Psoas muscle (tissue), 8 donors: Measurements from ENCODE around the gene DNHD1. TPM values are rescaled to one million over a fixed set of nuclear protein-coding genes. Genes with fewer than 3 reads are reported as not detected.
A peak's percentile ranks its signal among the peaks of the same experiment; 100 is the strongest.

Source experiments
- ATAC-seq, 4 donors: fragments of 200-7000 bp; cut with Tn5 transposase; one replicate each; pipeline ENCODE4 v1.9.1; 2020; ENCODE audit warnings: moderate library complexity in 3 of 4, mild to moderate bottlenecking in 2 of 4
- DNase-seq, 2 donors: peaks; one replicate each; pipeline ENCODE4 v3.0.0-alpha.2; 2020
- H3K27ac ChIP-seq: fragments of 200-600 bp; one replicate; pipeline ENCODE4 v1.8.0; 2022
- H3K27me3 ChIP-seq, 3 donors: fragments of 200-600 bp in 1 of 3; one replicate each; pipeline versions ENCODE4 v1.6.1 to v1.8.0; 2013 to 2022; ENCODE audit warnings: low read length in 2 of 3, mild to moderate bottlenecking in 2 of 3, moderate library complexity in 1 of 3; ENCODE audit not compliant: insufficient read depth in 3 of 3
- H3K36me3 ChIP-seq, 2 donors: fragments of 200-600 bp in 1 of 2; one replicate each; pipeline versions ENCODE4 v1.6.1 to v1.8.0; 2013 to 2022; ENCODE audit warnings: low read depth in 1 of 2, mild to moderate bottlenecking in 1 of 2, moderate library complexity in 1 of 2; ENCODE audit not compliant: insufficient read depth in 1 of 2
- H3K4me1 ChIP-seq: fragments of 200-600 bp; one replicate; pipeline ENCODE4 v1.8.0; 2022
- H3K4me3 ChIP-seq: fragments of 200-600 bp; one replicate; pipeline ENCODE4 v1.8.0; 2022; ENCODE audit warnings: mild to moderate bottlenecking
- H3K9me3 ChIP-seq: fragments of 200-600 bp; one replicate; pipeline ENCODE4 v1.8.0; 2022
- CTCF ChIP-seq: fragments of 200-600 bp; IDR thresholded peaks from one replicate; pipeline ENCODE4 v1.8.0; 2022; ENCODE audit warnings: antibody characterized with exemption
- WGBS, 3 donors: extraction: QIAGEN DNeasy Blood & Tissue Kit; methylation state at CpG; one replicate each; pipeline versions ENCODE4 v1.1.6 to v1.1.7; 2013; 5-methylcytosine and 5-hydroxymethylcytosine counted together
- intact Hi-C, 2 donors: fragments of 100-400 bp; cut with DNase I; formaldehyde crosslinking; loops; one replicate each; pipeline versions ENCODE4 v1.11.0 to v1.14.2; 2022
- polyA plus RNA-seq, 3 donors: library from polyadenylated mRNA; stranded (reverse); fragments of 200-250 nt; gene quantifications; one replicate each; pipeline ENCODE4 v1.2.3, GENCODE V29; 2013
- total RNA-seq, 4 donors: library from RNA; stranded (reverse); fragmentation: NEBNext Ultra II Directional in 2 of 4; extraction: Animal tissue kit (Norgen Biotek cat#: 25700) in 2 of 4; gene quantifications; one replicate each; pipeline versions ENCODE4 v1.2.1 to v1.2.4, GENCODE V29; 2021 to 2023
- donor health status: healthy with polysubstance abuse.
- donor health status: DM: no; HTN: no; CAD: no; lungs with moderate emphysema.
- donor health status: Bipolar disorder and iron deficiency.
- donor health status: healthy.
- donor health status: DM: yes; HTN: yes; CAD: no.
- donor health status: DM: no; HTN: no; CAD: no.
- donor health status: DM: no; HTN: no; CAD: no.
- donor health status: DM: yes; HTN: yes; CAD: no.

Gene DNHD1
- total and polyA plus RNA-seq, 7 donors = 2.0 to 9.0 (median 3.4) TPM

- TF ChIP-seq CTCF = no peak
- Histone ChIP-seq H3K4me3 (no peak overlapping the region), H3K27me3 (no peaks in the 10 kb centered on the region), H3K27ac (no peak overlapping the region), H3K9me3 (no peaks in the 10 kb centered on the region), H3K36me3 (no peaks in the 10 kb centered on the region), H3K4me1 (peaks cover 5% of the 10 kb centered on the region)
- intact Hi-C loops = no loop called here
- ATAC-seq (no peak), DNase-seq (no peak)
- WGBS, 3 donors = 82 to 88% (median 84%) methylated on average over 6 of the region's 6 CpGs
These were observed 78.0 kb downstream of the DNHD1 start for GRCh38 chr11:6574816-6575715.

- DNase-seq = no peak
- peak in 3 of 4 donors; percentile 23 to 54 (median 34) for ATAC-seq
These were observed 79.6 kb downstream of the DNHD1 start for GRCh38 chr11:6576471-6577373.

GRCh38 chr11:6578134-6578533 is 81.1 kb downstream of the DNHD1 start:
- 86 to 90% (median 89%) methylated on average over 1 of the region's 1 CpG for WGBS, 3 donors
- H3K4me3 ChIP-seq = no peak overlapping the region
- ATAC-seq (no peak), DNase-seq (no peak)
- H3K27ac ChIP-seq = no peak overlapping the region
- no peaks in the 10 kb centered on the region for H3K27me3 ChIP-seq
- peaks cover 5% of the 10 kb centered on the region for H3K4me1 ChIP-seq
- H3K36me3 ChIP-seq = no peaks in the 10 kb centered on the region
- intact Hi-C loops = no loop called here
- no peaks in the 10 kb centered on the region for H3K9me3 ChIP-seq
- no peak for TF ChIP-seq CTCF

More at GRCh38 chr11:6576471-6577373, 79.6 kb downstream of the DNHD1 start:
- Histone ChIP-seq H3K4me3 (no peak overlapping the region), H3K4me1 (peaks cover 5% of the 10 kb centered on the region), H3K27me3 (no peaks in the 10 kb centered on the region), H3K27ac (peak overlapping the region; percentile 38), H3K9me3 (no peaks in the 10 kb centered on the region), H3K36me3 (no peaks in the 10 kb centered on the region)
- TF ChIP-seq CTCF = no peak
- intact Hi-C loops = no loop called here
- WGBS, 3 donors = 43 to 46% (median 43%) methylated on average over 6 of the region's 6 CpGs

GRCh38 chr11:6579681-6580080 is 82.6 kb downstream of the DNHD1 start:
- H3K4me1 ChIP-seq = peaks cover 5% of the 10 kb centered on the region
- peaks cover 12% of the 10 kb centered on the region for H3K9me3 ChIP-seq
- no peaks in the 10 kb centered on the region for H3K36me3 ChIP-seq
- ATAC-seq = no peak
- no peaks in the 10 kb centered on the region for H3K27me3 ChIP-seq
- H3K4me3 ChIP-seq = no peak overlapping the region
- no peak overlapping the region for H3K27ac ChIP-seq
- WGBS, 3 donors = 40 to 59% (median 41%) methylated on average over 2 of the region's 2 CpGs
- DNase-seq = no peak
- TF ChIP-seq CTCF = no peak
- intact Hi-C loops = no loop called here
